KMS-11 (cell line): ENCODE data around the gene GPR160.

ENCODE experiments used
- H2AFZ ChIP-seq: fragments of 200-600 bp; sonication (generic); 2 replicates; pipeline ENCODE4 v1.6.1; 2016; ENCODE audit warnings: antibody characterized with exemption, mixed run types, low read depth
- H3K27ac ChIP-seq: fragments of 200-600 bp; sonication (generic); 2 replicates; pipeline ENCODE4 v1.6.1; 2016; ENCODE audit warnings: mild to moderate bottlenecking, mixed run types
- H3K27me3 ChIP-seq: fragments of 200-600 bp; sonication (generic); 2 replicates; pipeline ENCODE4 v1.6.1; 2017; ENCODE audit warnings: mild to moderate bottlenecking, low read depth, mixed run types, moderate library complexity; ENCODE audit not compliant: insufficient read depth
- H3K36me3 ChIP-seq: fragments of 200-600 bp; sonication (generic); 2 replicates; pipeline ENCODE4 v1.6.1; 2017; ENCODE audit warnings: mild to moderate bottlenecking, mixed run types; ENCODE audit not compliant: insufficient read depth
- H3K4me1 ChIP-seq: fragments of 200-600 bp; sonication (generic); 2 replicates; pipeline ENCODE4 v1.6.1; 2016; ENCODE audit warnings: mild to moderate bottlenecking, low read depth, mixed run types; ENCODE audit not compliant: poor library complexity, severe bottlenecking
- H3K4me2 ChIP-seq: fragments of 200-600 bp; sonication (generic); 2 replicates; pipeline ENCODE4 v1.7.0; 2016; ENCODE audit warnings: mild to moderate bottlenecking, mixed run types
- H3K4me3 ChIP-seq: fragments of 200-600 bp; sonication (generic); IDR thresholded peaks from 2 replicates; pipeline ENCODE4 v1.6.1; 2017; ENCODE audit warnings: low read depth, low read length, mixed read lengths; ENCODE audit not compliant: insufficient read depth
- H3K79me2 ChIP-seq: fragments of 200-600 bp; sonication (generic); 2 replicates; pipeline ENCODE4 v1.6.1; 2016; ENCODE audit warnings: low read depth, mixed run types; ENCODE audit not compliant: insufficient read depth
- H3K9ac ChIP-seq: fragments of 200-600 bp; sonication (generic); 2 replicates; pipeline ENCODE4 v1.6.1; 2016; ENCODE audit warnings: mild to moderate bottlenecking, mixed run types
- H4K20me1 ChIP-seq: fragments of 200-600 bp; sonication (generic); 2 replicates; pipeline ENCODE4 v1.6.1; 2016; ENCODE audit warnings: mild to moderate bottlenecking, mixed run types; ENCODE audit not compliant: insufficient read depth
- CTCF ChIP-seq: fragments of 200-600 bp; sonication (generic); conservative IDR thresholded peaks from 2 replicates; pipeline ENCODE4 v1.6.1; 2017; ENCODE audit warnings: low read depth, mild to moderate bottlenecking, antibody characterized with exemption, low read length, moderate library complexity, mixed read lengths

The GPR160 gene

GRCh38 chr3:170027233-170028102 lies 10.3 kb upstream of the GPR160 start:
- H3K27ac ChIP-seq = no peak overlapping the region
- no peaks in the 10 kb centered on the region for H3K36me3 ChIP-seq
- no peaks in the 10 kb centered on the region for H4K20me1 ChIP-seq
- H3K4me3 ChIP-seq = no peak overlapping the region
- no peaks in the 10 kb centered on the region for H3K4me1 ChIP-seq
- H3K27me3 ChIP-seq = no peaks in the 10 kb centered on the region
- no peaks in the 10 kb centered on the region for H3K79me2 ChIP-seq
- no peak for TF ChIP-seq CTCF
- no peak overlapping the region for H2AFZ ChIP-seq
- H3K4me2 ChIP-seq = no peak overlapping the region
- H3K9ac ChIP-seq = no peak overlapping the region

- Histone ChIP-seq H3K79me2 (no peaks in the 10 kb centered on the region), H3K4me3 (no peak overlapping the region), H3K9ac (no peak overlapping the region), H3K27ac (no peak overlapping the region), H3K36me3 (no peaks in the 10 kb centered on the region), H4K20me1 (no peaks in the 10 kb centered on the region), H3K4me2 (no peak overlapping the region), H3K4me1 (peaks cover 4% of the 10 kb centered on the region), H2AFZ (no peak overlapping the region), H3K27me3 (no peaks in the 10 kb centered on the region)
- TF ChIP-seq CTCF = no peak
Measured at GRCh38 chr3:170033489-170033888, 4.3 kb upstream of the GPR160 start.

- peaks cover 4% of the 10 kb centered on the region for H3K4me1 ChIP-seq
- H3K9ac ChIP-seq = peak overlapping the region; percentile 62; the same call in 1 of the 2 replicates
- no peaks in the 10 kb centered on the region for H3K27me3 ChIP-seq
- H2AFZ ChIP-seq = peak overlapping the region; percentile 71
- no peaks in the 10 kb centered on the region for H3K36me3 ChIP-seq
- no peaks in the 10 kb centered on the region for H4K20me1 ChIP-seq
- H3K4me3 ChIP-seq = peak overlapping the region; percentile 78
- no peaks in the 10 kb centered on the region for H3K79me2 ChIP-seq
- H3K4me2 ChIP-seq = peak overlapping the region; percentile 72; the same call in 1 of the 2 replicates
- no peak for TF ChIP-seq CTCF
- H3K27ac ChIP-seq = no peak overlapping the region; the same call in 1 of the 2 replicates
Measured at GRCh38 chr3:170038434-170039110, 777 bp downstream of the GPR160 start.

GRCh38 chr3:170040418-170040817 lies 2.6 kb downstream of the GPR160 start:
- no peak overlapping the region for H3K4me3 ChIP-seq
- no peak overlapping the region for H3K4me2 ChIP-seq
- no peaks in the 10 kb centered on the region for H3K27me3 ChIP-seq
- H3K36me3 ChIP-seq = no peaks in the 10 kb centered on the region
- TF ChIP-seq CTCF = no peak
- no peak overlapping the region for H2AFZ ChIP-seq
- no peaks in the 10 kb centered on the region for H4K20me1 ChIP-seq
- H3K79me2 ChIP-seq = no peaks in the 10 kb centered on the region
- peaks cover 14% of the 10 kb centered on the region for H3K4me1 ChIP-seq
- H3K27ac ChIP-seq = no peak overlapping the region
- H3K9ac ChIP-seq = no peak overlapping the region
